ENCODE data around the gene SPATS2. TPM values are rescaled to one million over a fixed set of nuclear protein-coding genes. Genes with fewer than 3 reads are reported as not detected.

The SPATS2 gene
- total RNA-seq, 1 donor from 2014 or later, result 18.2 TPM

GRCh38 chr12:49414364-49414763, 47.1 kb downstream of the SPATS2 start:
- no peaks in the 10 kb centered on the region for H3K27me3 ChIP-seq (ENCODE audit: control insufficient read depth, insufficient read depth, low read length)
- TF ChIP-seq CTCF (IDR thresholded peaks at IDR 0.05; ENCODE audit: insufficient read depth, low read length, poor library complexity, severe bottlenecking), result no peak
- no peaks in the 10 kb centered on the region for H3K36me3 ChIP-seq (ENCODE audit: control insufficient read depth, insufficient read depth, low read length)
- H3K4me3 ChIP-seq (ENCODE audit: low read depth, low read length), result no peak overlapping the region
- no peak for DNase-seq (ENCODE audit: low read depth)

GRCh38 chr12:49415521-49415970, 48.3 kb downstream of the SPATS2 start:
- TF ChIP-seq CTCF (IDR thresholded peaks at IDR 0.05; ENCODE audit: insufficient read depth, low read length, poor library complexity, severe bottlenecking), result no peak
- no peak for DNase-seq (ENCODE audit: low read depth)
- no peaks in the 10 kb centered on the region for H3K27me3 ChIP-seq (ENCODE audit: control insufficient read depth, insufficient read depth, low read length)
- H3K4me3 ChIP-seq (ENCODE audit: low read depth, low read length), result no peak overlapping the region
- H3K36me3 ChIP-seq (ENCODE audit: control insufficient read depth, insufficient read depth, low read length), result no peaks in the 10 kb centered on the region

GRCh38 chr12:49416892-49417291, 49.6 kb downstream of the SPATS2 start:
- no peak for TF ChIP-seq CTCF (IDR thresholded peaks at IDR 0.05; ENCODE audit: insufficient read depth, low read length, poor library complexity, severe bottlenecking)

GRCh38 chr12:49417558-49417957, 50.3 kb downstream of the SPATS2 start:
- no peak for TF ChIP-seq CTCF (IDR thresholded peaks at IDR 0.05; ENCODE audit: insufficient read depth, low read length, poor library complexity, severe bottlenecking)
- Histone ChIP-seq H3K36me3 (ENCODE audit: control insufficient read depth, insufficient read depth, low read length) (no peaks in the 10 kb centered on the region), H3K27me3 (ENCODE audit: control insufficient read depth, insufficient read depth, low read length) (no peaks in the 10 kb centered on the region), H3K4me3 (ENCODE audit: low read depth, low read length) (no peak overlapping the region)
- no peak for DNase-seq (ENCODE audit: low read depth)

More at GRCh38 chr12:49416892-49417291, 49.6 kb downstream of the SPATS2 start:
- H3K27me3 ChIP-seq (ENCODE audit: control insufficient read depth, insufficient read depth, low read length), result no peaks in the 10 kb centered on the region
- no peak for DNase-seq (ENCODE audit: low read depth)
- no peaks in the 10 kb centered on the region for H3K36me3 ChIP-seq (ENCODE audit: control insufficient read depth, insufficient read depth, low read length)
- no peak overlapping the region for H3K4me3 ChIP-seq (ENCODE audit: low read depth, low read length)

- TF ChIP-seq CTCF (IDR thresholded peaks at IDR 0.05; ENCODE audit: insufficient read depth, low read length, poor library complexity, severe bottlenecking), result no peak
- no peaks in the 10 kb centered on the region for H3K36me3 ChIP-seq (ENCODE audit: control insufficient read depth, insufficient read depth, low read length)
- no peak overlapping the region for H3K4me3 ChIP-seq (ENCODE audit: low read depth, low read length)
- no peaks in the 10 kb centered on the region for H3K27me3 ChIP-seq (ENCODE audit: control insufficient read depth, insufficient read depth, low read length)
- DNase-seq (ENCODE audit: low read depth), result no peak
Measured at GRCh38 chr12:49420556-49420955, 53.3 kb downstream of the SPATS2 start.

GRCh38 chr12:49422114-49422513, 54.9 kb downstream of the SPATS2 start:
- no peaks in the 10 kb centered on the region for H3K36me3 ChIP-seq (ENCODE audit: control insufficient read depth, insufficient read depth, low read length)
- TF ChIP-seq CTCF (IDR thresholded peaks at IDR 0.05; ENCODE audit: insufficient read depth, low read length, poor library complexity, severe bottlenecking), result no peak
- no peaks in the 10 kb centered on the region for H3K27me3 ChIP-seq (ENCODE audit: control insufficient read depth, insufficient read depth, low read length)
- no peak for DNase-seq (ENCODE audit: low read depth)
- H3K4me3 ChIP-seq (ENCODE audit: low read depth, low read length), result no peak overlapping the region
